OCI-LY1 (cell line): ENCODE data around the gene DNAH11.

ENCODE experiments used
- H2AFZ ChIP-seq: fragments of 200-600 bp; sonication (generic), shearing (Covaris generic); 2 replicates; pipeline ENCODE4 v1.6.0; 2014; ENCODE audit warnings: antibody characterized with exemption, mild to moderate bottlenecking, low read length
- H3F3A ChIP-seq: fragments of 200-600 bp; sonication (generic), shearing (Covaris generic); 2 replicates; pipeline ENCODE4 v1.6.0; 2014; ENCODE audit warnings: mild to moderate bottlenecking, antibody characterized with exemption, low read length, moderate library complexity; ENCODE audit not compliant: insufficient read depth
- H3K27ac ChIP-seq: fragments of 200-600 bp; sonication (generic); 2 replicates; pipeline ENCODE4 v1.5.1; 2014; ENCODE audit warnings: low read length, mixed run types, mild to moderate bottlenecking, low read depth; ENCODE audit not compliant: poor library complexity, severe bottlenecking
- H3K27me3 ChIP-seq: fragments of 200-600 bp; sonication (generic); 2 replicates; pipeline ENCODE4 v1.6.0; 2014; ENCODE audit warnings: antibody characterized with exemption, mild to moderate bottlenecking, low read length, moderate library complexity; ENCODE audit not compliant: insufficient read depth
- H3K36me3 ChIP-seq: fragments of 200-600 bp; sonication (generic); 2 replicates; pipeline ENCODE4 v1.6.1; 2014; ENCODE audit warnings: mild to moderate bottlenecking, antibody characterized with exemption, low read length, moderate library complexity, mixed read lengths; ENCODE audit not compliant: insufficient read depth
- H3K4me1 ChIP-seq: fragments of 200-600 bp; sonication (generic); 2 replicates; pipeline ENCODE4 v1.5.1; 2014; ENCODE audit warnings: mild to moderate bottlenecking, low read length, moderate library complexity; ENCODE audit not compliant: insufficient read depth, severe bottlenecking
- H3K4me2 ChIP-seq: fragments of 200-600 bp; sonication (generic), shearing (Covaris generic); 2 replicates; pipeline ENCODE4 v1.6.1; 2014; ENCODE audit warnings: low read length
- H3K4me3 ChIP-seq: fragments of 200-600 bp; sonication (generic); 2 replicates; pipeline ENCODE4 v1.5.1; 2014; ENCODE audit warnings: low read length, low read depth, mild to moderate bottlenecking, mixed read lengths; ENCODE audit not compliant: poor library complexity, severe bottlenecking
- H3K79me2 ChIP-seq: fragments of 200-600 bp; shearing (Covaris generic); 2 replicates; pipeline ENCODE4 v1.6.1; 2016; ENCODE audit warnings: mixed run types, low read length, mixed read lengths; ENCODE audit not compliant: insufficient read depth
- H3K9ac ChIP-seq: fragments of 200-600 bp; sonication (generic), shearing (Covaris generic); 2 replicates; pipeline ENCODE4 v1.6.1; 2014; ENCODE audit warnings: mild to moderate bottlenecking, low read length, mixed read lengths
- H3K9me2 ChIP-seq: fragments of 200-600 bp; sonication (generic), shearing (Covaris generic); 2 replicates; pipeline ENCODE4 v1.6.1; 2014; ENCODE audit warnings: low read depth, mild to moderate bottlenecking, low read length, mixed read lengths
- H3K9me3 ChIP-seq: fragments of 200-600 bp; shearing (Covaris generic); 2 replicates; pipeline ENCODE4 v1.6.1; 2014; ENCODE audit warnings: low read length, mixed read lengths
- H4K20me1 ChIP-seq: fragments of 200-600 bp; sonication (generic), shearing (Covaris generic); 2 replicates; pipeline ENCODE4 v1.6.0; 2016; ENCODE audit warnings: mild to moderate bottlenecking, low read length; ENCODE audit not compliant: insufficient read depth
- EZH2 ChIP-seq: fragments of 200-600 bp; sonication (generic), shearing (Covaris generic); IDR thresholded peaks from 2 replicates; pipeline ENCODE4 v1.8.0; 2017; ENCODE audit warnings: borderline replicate concordance, mixed run types, mild to moderate bottlenecking, antibody characterized with exemption, low read length, moderate library complexity, mixed read lengths
- TF ChIP-seq, protein P1 (sequence below): fragments of 200-600 bp; sonication (generic), shearing (Covaris generic); IDR thresholded peaks from 2 replicates; pipeline ENCODE4 v1.5.1; 2017; ENCODE audit warnings: mild to moderate bottlenecking, antibody characterized with exemption, low read length, moderate library complexity, mixed read lengths

The DNAH11 gene

GRCh38 chr7:21768279-21768678 lies 225.4 kb downstream of the DNAH11 start:
- Histone ChIP-seq H2AFZ (no peak overlapping the region), H3K9me2 (no peaks in the 10 kb centered on the region), H4K20me1 (no peaks in the 10 kb centered on the region), H3K4me1 (no peaks in the 10 kb centered on the region), H3K4me3 (no peak overlapping the region), H3K27ac (no peak overlapping the region), H3F3A (no peaks in the 10 kb centered on the region), H3K79me2 (no peaks in the 10 kb centered on the region), H3K27me3 (no peaks in the 10 kb centered on the region), H3K9ac (no peak overlapping the region), H3K4me2 (no peak overlapping the region), H3K9me3 (no peaks in the 10 kb centered on the region), H3K36me3 (no peaks in the 10 kb centered on the region)
- TF ChIP-seq, protein P1, sequence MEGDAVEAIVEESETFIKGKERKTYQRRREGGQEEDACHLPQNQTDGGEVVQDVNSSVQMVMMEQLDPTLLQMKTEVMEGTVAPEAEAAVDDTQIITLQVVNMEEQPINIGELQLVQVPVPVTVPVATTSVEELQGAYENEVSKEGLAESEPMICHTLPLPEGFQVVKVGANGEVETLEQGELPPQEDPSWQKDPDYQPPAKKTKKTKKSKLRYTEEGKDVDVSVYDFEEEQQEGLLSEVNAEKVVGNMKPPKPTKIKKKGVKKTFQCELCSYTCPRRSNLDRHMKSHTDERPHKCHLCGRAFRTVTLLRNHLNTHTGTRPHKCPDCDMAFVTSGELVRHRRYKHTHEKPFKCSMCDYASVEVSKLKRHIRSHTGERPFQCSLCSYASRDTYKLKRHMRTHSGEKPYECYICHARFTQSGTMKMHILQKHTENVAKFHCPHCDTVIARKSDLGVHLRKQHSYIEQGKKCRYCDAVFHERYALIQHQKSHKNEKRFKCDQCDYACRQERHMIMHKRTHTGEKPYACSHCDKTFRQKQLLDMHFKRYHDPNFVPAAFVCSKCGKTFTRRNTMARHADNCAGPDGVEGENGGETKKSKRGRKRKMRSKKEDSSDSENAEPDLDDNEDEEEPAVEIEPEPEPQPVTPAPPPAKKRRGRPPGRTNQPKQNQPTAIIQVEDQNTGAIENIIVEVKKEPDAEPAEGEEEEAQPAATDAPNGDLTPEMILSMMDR, result no peak
- no peak for TF ChIP-seq EZH2

GRCh38 chr7:21771266-21771665 lies 228.4 kb downstream of the DNAH11 start:
- TF ChIP-seq, protein P1, result no peak
- TF ChIP-seq EZH2, result no peak
- H3K79me2 ChIP-seq, result no peaks in the 10 kb centered on the region
- H3K4me3 ChIP-seq, result no peak overlapping the region
- H3K27ac ChIP-seq, result no peak overlapping the region
- no peaks in the 10 kb centered on the region for H3K9me3 ChIP-seq
- H3K36me3 ChIP-seq, result no peaks in the 10 kb centered on the region
- H3F3A ChIP-seq, result no peaks in the 10 kb centered on the region
- H2AFZ ChIP-seq, result no peak overlapping the region
- H3K4me2 ChIP-seq, result no peak overlapping the region
- no peak overlapping the region for H3K9ac ChIP-seq
- H3K27me3 ChIP-seq, result no peaks in the 10 kb centered on the region
- no peaks in the 10 kb centered on the region for H4K20me1 ChIP-seq
- no peaks in the 10 kb centered on the region for H3K4me1 ChIP-seq
- H3K9me2 ChIP-seq, result no peaks in the 10 kb centered on the region

GRCh38 chr7:21771906-21772610 lies 229.2 kb downstream of the DNAH11 start:
- no peak overlapping the region for H2AFZ ChIP-seq
- no peak overlapping the region for H3K9ac ChIP-seq
- H3K9me2 ChIP-seq, result no peaks in the 10 kb centered on the region
- H3K4me2 ChIP-seq, result no peak overlapping the region
- no peaks in the 10 kb centered on the region for H3K79me2 ChIP-seq
- no peaks in the 10 kb centered on the region for H3K4me1 ChIP-seq
- TF ChIP-seq, protein P1, result no peak
- TF ChIP-seq EZH2, result no peak
- no peaks in the 10 kb centered on the region for H3K27me3 ChIP-seq
- H4K20me1 ChIP-seq, result no peaks in the 10 kb centered on the region
- no peaks in the 10 kb centered on the region for H3K36me3 ChIP-seq
- no peak overlapping the region for H3K4me3 ChIP-seq
- no peaks in the 10 kb centered on the region for H3F3A ChIP-seq
- H3K9me3 ChIP-seq, result no peaks in the 10 kb centered on the region
- no peak overlapping the region for H3K27ac ChIP-seq
